Bronchial epithelial cell (primary cell): ENCODE data around the gene DNAI2. TPM values are rescaled to one million over a fixed set of nuclear protein-coding genes. Genes with fewer than 3 reads are reported as not detected.

ENCODE experiments used
- DNase-seq: peaks from one replicate; pipeline ENCODE4 v3.0.0-alpha.2; 2010; ENCODE audit warnings: low read depth
- FAIRE-seq: peaks from 2 replicates; lab custom pipeline; 2011; peaks lifted over from hg19 to GRCh38; lab: Jason Lieb, UNC
- H3K27me3 ChIP-seq: 2 replicates; pipeline ENCODE4 v1.5.1; 2011; ENCODE audit warnings: low read length; ENCODE audit not compliant: control insufficient read depth, insufficient read depth
- H3K36me3 ChIP-seq: 2 replicates; pipeline ENCODE4 v1.5.1; 2011; ENCODE audit warnings: low read length; ENCODE audit not compliant: control insufficient read depth, insufficient read depth
- H3K4me3 ChIP-seq: 2 replicates; pipeline ENCODE4 v1.5.1; 2011; ENCODE audit warnings: mild to moderate bottlenecking, low read depth, low read length, control low read depth
- total RNA-seq: library from RNA; depleted of rRNA; stranded (reverse); fragments of >200 nt; gene quantifications from 2 replicates; pipeline ENCODE4 v1.2.1, GENCODE V29; 2014
- TF ChIP-seq, protein P1 (sequence below): IDR thresholded peaks from 2 replicates; pipeline ENCODE4 v1.5.1; 2011; ENCODE audit warnings: mild to moderate bottlenecking, moderate library complexity, low read length, control low read depth, inconsistent platforms; ENCODE audit not compliant: insufficient read depth, severe bottlenecking

The DNAI2 gene
- total RNA-seq, 1 donor from 2014 or later: not detected

DNA sequence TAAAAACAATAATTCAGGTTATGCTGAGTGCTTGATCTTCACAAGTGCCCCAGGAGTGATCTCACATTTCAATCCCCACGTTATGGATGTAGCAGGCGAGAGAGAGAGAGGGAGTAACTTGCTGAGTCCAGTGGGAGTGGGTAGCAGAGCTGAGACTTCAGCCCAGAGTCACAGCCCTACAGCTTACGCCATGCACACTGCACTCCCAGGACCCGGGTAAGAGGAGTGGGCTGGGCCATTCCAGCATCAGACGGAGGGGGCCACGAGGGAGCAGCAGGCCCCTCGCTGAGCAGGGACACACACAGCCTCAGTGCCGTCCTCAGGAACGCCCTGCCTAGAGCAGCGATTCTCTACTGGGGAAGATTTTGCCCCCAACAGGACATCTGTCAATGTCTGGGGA, 42.2 kb downstream of the DNAI2 start:
- TF ChIP-seq, protein P1, sequence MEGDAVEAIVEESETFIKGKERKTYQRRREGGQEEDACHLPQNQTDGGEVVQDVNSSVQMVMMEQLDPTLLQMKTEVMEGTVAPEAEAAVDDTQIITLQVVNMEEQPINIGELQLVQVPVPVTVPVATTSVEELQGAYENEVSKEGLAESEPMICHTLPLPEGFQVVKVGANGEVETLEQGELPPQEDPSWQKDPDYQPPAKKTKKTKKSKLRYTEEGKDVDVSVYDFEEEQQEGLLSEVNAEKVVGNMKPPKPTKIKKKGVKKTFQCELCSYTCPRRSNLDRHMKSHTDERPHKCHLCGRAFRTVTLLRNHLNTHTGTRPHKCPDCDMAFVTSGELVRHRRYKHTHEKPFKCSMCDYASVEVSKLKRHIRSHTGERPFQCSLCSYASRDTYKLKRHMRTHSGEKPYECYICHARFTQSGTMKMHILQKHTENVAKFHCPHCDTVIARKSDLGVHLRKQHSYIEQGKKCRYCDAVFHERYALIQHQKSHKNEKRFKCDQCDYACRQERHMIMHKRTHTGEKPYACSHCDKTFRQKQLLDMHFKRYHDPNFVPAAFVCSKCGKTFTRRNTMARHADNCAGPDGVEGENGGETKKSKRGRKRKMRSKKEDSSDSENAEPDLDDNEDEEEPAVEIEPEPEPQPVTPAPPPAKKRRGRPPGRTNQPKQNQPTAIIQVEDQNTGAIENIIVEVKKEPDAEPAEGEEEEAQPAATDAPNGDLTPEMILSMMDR: no peak
- no peaks in the 10 kb centered on the region for H3K36me3 ChIP-seq
- FAIRE-seq (no peak), DNase-seq (no peak)
- no peaks in the 10 kb centered on the region for H3K27me3 ChIP-seq
- no peak overlapping the region for H3K4me3 ChIP-seq

DNA sequence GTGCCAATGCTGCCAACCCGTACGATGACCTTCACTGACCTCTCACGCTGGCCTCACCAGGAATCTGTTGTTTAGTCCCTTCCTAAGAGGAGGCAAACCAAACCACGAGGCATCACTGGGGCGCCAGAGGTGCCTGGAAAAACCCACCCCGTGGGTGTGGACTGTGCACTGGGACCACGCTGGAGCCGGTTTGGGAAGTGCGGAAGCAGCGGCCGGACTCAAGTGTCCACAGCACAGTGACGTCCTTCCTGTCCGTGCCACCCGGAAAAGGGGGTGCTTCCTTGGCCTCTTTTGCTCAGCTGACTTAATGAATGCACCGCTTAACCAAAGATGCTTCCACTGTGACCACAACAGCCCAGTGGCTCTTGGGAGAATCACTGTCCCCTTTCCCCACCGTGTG, 43.0 kb downstream of the DNAI2 start:
- Histone ChIP-seq H3K27me3 (peaks cover 2% of the 10 kb centered on the region), H3K4me3 (no peak overlapping the region), H3K36me3 (no peaks in the 10 kb centered on the region)
- DNase-seq (no peak), FAIRE-seq (no peak)
- TF ChIP-seq, protein P1: no peak

- H3K36me3 ChIP-seq: no peaks in the 10 kb centered on the region
- peaks cover 3% of the 10 kb centered on the region for H3K27me3 ChIP-seq
- FAIRE-seq (peak; percentile 68), DNase-seq (no peak)
- no peak overlapping the region for H3K4me3 ChIP-seq
- TF ChIP-seq, protein P1: no peak
Observed at GRCh38 chr17:74318391-74318790, 44.4 kb downstream of the DNAI2 start.

GRCh38 chr17:74324521-74324920, 50.5 kb downstream of the DNAI2 start:
- no peaks in the 10 kb centered on the region for H3K36me3 ChIP-seq
- H3K27me3 ChIP-seq: peaks cover 6% of the 10 kb centered on the region
- TF ChIP-seq, protein P1: no peak
- DNase-seq: no peak
- no peak for FAIRE-seq
- no peak overlapping the region for H3K4me3 ChIP-seq

DNA sequence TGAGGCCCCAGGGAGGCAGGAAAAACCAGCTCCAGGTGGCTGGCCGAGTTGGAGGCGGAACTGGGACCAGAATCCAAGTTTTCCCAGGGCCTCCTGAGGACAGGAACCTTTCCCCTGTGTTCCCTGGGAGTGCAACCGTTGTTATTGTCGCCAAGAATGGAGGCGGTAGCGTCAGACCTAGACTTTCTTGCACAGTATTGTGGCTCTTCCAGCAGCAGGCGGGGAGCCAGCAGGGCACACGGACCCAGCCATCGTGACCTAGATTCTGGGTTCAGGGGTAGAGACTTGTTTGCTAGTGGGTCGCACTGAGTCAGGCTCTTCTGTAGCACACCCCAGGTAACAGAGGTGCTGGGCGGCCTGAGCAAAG, 51.3 kb downstream of the DNAI2 start:
- Histone ChIP-seq H3K4me3 (no peak overlapping the region), H3K27me3 (peaks cover 6% of the 10 kb centered on the region), H3K36me3 (no peaks in the 10 kb centered on the region)
- TF ChIP-seq, protein P1: no peak
- no peak for DNase-seq
- FAIRE-seq: no peak

DNA sequence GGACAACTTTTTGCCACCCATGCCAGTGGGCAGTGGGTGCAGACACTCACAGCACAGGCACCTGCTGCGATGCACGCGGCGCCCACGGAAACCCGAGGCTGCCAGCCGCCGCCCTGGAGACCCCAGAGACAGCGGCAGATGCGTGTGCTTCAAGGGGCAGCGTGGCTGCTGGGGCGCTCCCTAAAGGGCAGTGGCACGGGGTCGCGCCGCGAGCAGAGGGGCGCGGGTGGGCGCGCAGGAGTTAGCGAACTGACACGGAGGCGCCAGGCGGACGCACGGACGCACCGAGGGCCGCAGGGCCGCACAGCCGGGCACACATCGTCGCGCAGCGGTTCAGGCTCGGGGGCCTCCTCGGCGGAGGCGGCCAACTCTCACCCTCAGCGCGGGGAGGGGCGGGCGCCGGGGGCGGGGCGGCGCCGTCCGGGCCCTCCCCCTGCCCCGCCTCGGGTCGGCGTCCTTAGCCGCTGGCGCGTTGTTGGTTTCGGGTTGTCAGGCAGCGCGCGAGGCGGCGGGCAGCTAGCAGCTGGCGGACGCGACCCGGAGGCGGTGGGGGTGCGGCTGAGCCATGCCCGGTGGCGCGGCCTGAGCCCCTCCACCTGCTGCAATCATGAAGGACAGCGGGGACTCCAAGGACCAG, 51.8 kb downstream of the DNAI2 start, which contains the start of gene KIF19:
Gene KIF19 (plus strand): TSS at position 484 of the 637 bp plus-strand sequence. CDS start 124 bp downstream, at position 608.
- FAIRE-seq (no peak), DNase-seq (no peak)
- H3K4me3 ChIP-seq: no peak within 1 kb of the TSS
- peaks cover 6% of the 10 kb centered on the region for H3K27me3 ChIP-seq
- H3K36me3 ChIP-seq: no peaks in the 10 kb centered on the region
- TF ChIP-seq, protein P1: no peak
